ENCODE results near the gene LFNG.
"Not testable (repeated sequence)": the region's sequence is repeated elsewhere in the genome, so short reads cannot be mapped to it uniquely, and the experiment has no call there.

The LFNG gene

DNA sequence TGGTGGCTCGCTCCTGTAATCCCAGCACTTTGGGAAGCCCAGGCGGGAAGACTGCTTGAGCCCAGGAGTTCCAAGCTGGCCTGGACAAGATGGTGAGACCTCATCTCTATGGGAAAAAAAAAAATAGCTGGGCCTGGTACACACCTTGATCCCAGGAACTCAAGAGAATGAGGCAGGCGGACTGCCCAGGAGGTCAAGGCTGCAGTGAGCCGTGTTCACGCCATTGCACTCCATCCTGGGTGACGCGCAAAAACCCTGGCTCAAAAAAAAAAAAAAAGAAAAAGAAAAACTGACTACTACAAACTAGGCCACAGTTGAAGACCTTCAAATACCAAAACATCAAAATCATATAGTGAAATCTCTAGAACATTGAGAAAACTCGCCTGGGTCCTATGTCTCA is 31.8 kb downstream of the LFNG start:
- DNase-seq, result no peak

DNA sequence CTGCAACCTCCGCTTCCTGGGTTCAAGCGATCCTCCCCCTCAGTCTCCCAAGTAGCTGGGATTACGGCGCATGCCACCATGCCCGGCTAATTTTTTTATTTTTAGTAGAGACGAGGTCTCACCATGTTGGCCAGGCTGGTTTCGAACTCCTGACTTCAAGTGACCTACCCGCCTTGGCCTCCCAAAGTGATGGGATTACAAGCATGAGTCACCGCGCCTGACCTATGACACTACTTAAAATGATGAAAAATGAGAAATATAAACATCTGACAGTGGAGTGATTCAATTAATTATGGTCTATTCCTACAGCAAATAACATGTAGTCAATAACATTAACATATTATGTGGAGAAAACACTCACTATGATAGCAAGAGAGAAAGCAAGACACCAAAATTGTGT is 33.5 kb downstream of the LFNG start:
- DNase-seq, result no peak

DNA sequence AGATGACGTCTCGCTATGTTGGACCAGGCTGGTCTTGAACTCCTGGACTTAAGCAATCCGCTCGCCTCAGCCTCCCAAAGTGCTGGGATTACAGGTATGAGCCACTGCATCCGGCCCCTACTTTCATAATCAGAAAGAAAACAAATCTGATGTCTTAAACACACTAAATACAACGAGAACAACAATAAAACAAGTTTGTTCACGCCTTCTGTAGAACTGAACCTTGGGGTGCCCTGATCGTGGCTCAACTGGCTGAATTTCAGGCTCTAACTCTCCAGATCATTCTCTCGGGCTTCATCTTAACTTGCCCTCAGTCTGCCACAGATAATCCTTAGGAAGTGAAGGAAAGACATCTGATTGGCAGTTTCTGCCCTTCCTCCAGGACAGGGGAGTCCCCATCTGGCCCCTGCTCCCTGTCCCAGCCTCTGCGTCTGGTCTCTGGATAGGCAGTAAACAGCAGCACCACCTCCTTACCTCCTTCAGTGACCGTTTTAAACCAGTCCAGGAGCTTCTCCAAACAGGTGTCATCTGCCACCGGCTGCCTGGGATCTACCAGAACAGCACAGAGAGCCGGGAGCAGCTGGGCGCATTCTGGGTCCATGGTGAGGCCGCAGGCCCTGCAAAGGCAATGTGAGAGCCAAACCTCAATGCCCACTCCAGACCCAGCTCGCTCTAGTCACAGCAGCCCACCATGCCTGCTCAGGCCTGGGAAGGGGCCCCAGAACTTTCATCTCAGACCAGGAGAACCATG is 34.4 kb downstream of the LFNG start:
- DNase-seq, result no peak

DNA sequence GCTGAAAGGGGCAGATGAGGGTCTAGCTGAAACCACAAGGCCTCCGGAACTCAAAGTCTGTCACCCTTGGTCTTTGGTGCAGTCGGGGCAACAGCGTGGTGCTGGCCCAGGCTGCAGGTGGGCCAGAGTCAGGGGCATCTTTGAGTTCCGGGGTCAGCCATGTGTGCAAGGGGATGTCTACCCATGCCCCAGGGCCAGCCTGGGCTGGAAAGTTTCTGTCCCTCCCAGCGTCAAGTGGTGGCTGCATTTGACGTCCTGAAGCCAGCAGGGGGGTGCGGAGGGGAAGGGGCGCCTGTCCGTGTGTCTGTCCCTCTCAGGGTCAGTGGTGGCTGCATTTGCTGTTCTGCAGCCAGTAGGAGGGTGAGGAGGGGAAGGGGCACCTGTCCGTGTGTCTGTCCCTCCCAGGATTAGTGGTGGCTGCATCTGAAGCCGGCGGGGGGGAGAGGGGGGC is 35.1 kb downstream of the LFNG start:
- DNase-seq, result no peak

DNA sequence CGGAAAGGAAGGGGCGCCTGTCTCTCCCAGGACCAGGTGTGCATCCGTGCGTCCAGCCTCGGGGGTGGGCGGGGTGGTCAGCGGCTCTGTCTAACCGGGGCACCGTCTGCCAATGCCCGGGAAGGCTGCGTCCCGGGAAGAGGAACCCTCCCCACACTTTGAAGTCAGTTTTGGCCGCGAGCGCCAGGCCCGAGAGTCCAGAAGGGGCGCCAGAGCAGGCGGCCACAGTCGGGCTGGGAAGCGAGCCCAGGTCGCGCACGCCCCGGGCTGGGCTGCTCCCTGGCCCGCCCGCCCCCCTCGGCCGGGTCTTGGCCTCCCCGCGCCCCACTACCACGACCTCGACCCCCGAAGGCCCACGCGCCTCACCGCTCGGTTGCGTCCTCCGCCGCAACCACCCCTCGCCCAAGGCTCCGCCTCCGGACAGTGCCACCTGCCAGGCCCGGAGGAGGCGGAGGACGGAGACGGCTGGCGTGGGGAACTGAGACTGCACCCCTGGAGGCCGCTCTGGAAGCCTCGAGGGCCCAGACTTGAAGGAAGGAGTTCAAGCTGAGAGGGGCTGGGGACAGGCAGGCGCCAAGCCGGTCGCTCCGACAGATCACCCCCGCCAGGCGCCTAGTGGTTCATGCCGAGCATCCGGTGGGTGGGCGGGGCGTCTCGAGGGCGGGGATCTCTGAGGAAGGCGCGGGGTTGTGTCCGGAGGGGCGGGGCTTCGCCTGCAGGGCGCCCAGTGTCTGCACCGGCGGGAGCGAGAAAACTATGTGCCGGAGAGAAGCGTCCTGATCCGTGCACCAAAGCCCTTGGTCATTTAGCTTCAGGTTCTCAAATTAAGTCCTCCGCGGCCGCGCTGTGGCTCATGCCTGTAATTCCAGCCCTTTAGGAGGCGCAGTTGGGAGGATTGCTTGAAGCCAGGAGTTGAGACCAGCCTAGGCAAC is 35.8 kb downstream of the LFNG start, which contains the start of gene BRAT1:
BRAT1 (minus strand) TSS at position 404 of the 932 bp plus-strand sequence. CDS start 1,093 bp downstream, outside the sequence.
- DNase-seq, result peak; percentile 73 to 95 (median 90)

DNA sequence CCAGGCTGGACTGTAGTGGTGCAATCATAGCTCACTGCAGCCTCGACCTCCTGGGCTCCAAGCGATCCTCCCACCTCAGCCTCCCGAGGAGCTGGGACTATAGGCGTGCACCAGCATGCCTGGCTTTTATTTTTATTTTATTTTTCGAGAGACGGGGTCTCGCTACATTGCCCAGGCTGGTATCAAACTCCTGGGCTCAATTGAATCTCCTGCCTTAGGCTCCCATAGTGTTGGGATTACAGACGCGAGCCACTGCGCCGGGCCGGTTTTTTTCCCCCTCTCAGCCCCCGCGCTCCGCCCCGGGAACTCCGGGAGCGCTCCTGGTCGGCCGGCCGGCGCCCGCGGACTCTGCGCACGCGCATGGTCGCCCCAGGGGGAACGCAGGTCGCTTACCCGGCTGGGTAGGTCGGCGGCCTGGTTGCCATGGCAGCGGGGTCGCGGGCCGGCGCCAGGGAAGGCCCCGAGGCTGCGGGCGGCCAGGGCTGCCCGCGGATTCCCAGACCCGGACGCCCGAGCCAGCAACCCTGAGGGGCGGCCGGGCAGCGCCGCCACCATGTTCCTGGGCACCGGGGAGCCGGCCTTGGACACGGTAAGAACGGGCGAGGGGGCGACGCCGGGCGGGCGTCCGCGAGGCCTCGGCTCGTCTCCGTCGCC is 39.2 kb downstream of the LFNG start, which contains the start of gene IQCE:
IQCE (plus strand) TSS at position 351 of the 654 bp plus-strand sequence; CDS start at position 554, 203 bp downstream.
- DNase-seq, result peak; percentile 68 to 86 (median 77)

DNA sequence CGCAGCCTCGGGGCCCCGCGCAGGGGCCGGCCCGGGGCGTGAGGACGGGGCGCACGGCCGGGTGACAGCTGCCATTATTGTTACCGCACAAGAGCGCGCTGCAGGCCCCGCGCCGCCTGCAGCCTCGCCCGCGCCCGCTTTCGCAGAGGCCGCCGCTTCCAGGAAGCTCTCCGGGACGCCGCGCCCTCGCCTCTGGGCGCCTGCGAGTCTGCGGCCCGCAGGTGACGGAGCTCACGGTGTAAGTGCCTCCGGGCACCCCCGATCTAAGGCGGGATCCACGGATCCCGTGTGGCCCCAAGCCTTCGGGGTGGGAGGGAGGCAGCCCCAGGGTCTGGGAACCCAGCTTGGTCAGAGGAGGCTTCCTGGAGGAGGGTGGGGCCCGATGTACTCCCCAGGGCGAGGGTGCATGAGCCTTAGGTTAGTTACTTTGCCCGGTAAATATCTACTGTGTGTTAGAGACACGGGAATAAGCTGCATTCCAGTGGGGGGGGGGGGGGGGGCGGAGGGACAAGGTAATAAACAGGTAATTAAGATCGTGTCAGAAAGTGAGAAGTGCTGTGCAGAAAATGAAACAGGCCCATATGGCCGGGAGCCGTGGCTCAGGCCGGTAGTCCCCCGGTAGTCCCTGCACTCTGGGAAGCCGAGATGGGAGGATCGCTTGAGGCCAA is 39.8 kb downstream of the LFNG start:
- DNase-seq, result no peak

DNA sequence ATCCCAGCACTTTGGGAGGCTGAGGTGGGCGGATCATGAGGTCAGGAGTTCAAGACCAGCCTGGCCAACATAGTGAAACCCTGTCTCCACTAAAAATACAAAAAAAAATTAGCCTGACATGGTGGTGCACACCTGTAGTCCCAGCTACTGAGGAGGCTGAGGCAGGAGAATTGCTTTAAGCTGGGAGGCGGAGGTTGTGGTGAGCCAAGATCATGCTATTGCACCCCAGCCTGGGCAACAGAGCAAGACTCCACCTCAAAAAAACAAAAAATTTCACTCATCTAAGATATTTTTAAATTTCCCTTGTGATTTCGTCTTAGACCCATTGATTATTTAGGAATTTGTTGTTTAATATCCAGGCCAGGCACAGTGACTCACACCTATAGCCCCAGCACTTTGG is 44.4 kb downstream of the LFNG start:
- DNase-seq, result not testable (repeated sequence)

DNA sequence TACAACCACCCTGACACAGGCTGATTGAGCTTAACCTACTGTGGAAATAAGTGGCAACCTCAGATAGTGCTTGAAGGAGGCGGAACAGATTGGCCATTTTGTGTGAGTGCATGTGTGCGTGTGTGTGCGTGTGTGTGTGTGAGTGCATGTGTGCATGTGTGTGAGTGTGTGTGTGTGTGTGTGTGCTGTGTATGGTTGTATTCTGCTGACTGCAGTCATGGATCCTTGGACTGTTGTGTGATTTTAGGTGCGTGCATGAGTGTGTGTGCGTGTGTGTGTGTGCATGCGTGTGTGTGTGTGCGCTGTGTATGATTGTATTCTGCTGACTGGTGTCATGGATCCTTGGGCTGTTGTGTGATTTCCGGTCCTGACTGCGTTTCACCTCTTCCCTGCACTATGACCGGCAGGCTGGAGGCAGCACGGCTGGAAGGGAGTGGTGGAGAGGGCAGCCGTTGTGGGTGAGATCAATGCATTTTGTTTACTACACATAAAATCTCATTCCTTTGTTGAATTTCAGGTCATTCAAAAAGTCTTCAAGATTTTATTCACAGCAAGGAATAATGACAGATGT is 45.5 kb downstream of the LFNG start:
- no peak for DNase-seq

DNA sequence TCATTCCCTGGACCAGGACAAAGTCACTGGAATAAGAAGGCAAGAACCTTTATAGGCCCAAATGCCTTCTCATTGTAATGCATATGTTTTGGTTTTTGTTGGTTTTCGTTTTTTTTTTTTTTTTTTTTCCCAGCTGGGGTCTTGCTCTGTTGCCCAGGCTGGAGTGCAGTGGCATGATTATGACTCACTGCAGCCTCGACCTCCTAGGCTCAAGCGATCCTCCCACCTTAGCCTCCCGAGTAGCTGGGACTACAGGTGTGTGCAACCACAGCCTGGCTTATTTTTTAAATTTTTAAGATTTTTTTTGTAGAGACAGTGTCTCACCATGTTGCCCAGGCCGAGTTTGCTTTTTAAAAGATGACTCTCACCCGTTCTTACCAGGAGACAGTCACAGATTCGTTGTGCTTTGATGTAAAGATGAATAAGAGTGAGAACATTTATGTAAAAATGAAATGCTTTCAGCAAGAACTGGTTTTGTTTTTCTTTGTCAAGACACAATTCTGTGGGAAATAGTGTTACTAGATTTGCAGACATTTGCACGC is 46.8 kb downstream of the LFNG start:
- DNase-seq, result no peak

DNA sequence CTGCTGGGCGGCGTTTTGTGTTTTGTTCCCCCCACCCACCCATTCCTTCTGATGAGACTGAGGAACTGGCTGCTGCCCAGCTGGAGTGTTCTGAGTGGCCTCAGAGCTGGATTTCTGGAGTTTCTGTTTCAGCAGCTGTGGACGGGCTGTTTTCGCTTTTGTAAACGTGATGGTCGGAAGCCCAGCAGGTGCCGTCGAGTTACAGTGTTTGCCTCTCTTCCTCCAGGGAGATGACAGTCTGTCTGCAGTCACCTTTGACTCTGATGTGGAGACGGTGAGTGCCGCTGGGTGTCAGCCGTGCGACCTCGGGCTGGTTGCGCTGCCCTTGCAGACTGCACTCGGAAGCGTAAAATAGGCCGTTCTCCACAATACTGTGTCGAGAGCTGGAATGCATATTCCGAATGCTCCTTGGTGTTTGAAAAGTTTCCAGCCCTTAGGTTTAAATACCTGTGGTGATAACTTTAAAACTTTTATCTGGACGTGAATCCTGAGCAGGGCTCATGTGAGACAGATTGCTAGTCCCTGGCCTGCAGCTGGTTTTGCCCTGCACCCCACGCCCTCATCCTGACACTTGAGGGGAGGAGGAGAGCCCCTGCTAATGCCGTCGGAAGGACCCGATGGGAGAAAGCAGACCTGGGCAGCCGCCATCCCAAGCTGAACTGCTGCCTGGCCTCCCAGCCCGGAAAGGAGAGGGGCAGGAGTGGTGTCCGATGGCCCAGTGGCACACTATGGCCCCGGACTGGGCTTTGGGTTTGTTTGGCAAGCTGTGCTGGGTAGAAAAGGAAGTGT is 47.5 kb downstream of the LFNG start:
- no peak for DNase-seq

DNA sequence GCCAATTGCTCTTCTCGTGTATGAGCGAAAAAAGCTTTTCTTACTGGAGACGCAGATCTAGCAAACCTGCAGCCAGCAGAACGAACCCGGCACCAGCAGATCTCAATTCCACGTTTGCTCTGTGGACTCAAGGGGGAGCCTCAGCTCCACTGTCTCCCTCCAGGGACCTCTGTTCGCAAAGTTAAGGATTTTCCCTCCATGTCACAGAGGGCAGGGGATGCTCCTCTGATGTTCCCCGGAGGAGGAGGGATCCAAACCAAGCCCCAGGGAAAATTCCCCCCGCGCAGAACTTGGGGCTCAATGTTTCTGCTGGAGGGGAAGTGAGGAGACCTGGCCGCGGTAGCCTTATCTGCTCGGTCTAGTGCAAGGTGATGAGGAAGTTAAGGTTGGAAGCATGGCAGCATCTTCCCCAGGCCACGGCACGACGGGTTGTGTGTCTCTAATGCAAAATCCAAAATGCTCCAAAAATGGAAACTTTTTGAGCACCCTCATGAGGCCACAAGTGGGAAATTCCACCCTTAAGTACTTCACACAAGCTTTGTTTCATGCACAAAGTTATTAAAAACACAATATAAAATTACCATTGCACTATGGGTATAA is 48.2 kb downstream of the LFNG start:
- no peak for DNase-seq

DNA sequence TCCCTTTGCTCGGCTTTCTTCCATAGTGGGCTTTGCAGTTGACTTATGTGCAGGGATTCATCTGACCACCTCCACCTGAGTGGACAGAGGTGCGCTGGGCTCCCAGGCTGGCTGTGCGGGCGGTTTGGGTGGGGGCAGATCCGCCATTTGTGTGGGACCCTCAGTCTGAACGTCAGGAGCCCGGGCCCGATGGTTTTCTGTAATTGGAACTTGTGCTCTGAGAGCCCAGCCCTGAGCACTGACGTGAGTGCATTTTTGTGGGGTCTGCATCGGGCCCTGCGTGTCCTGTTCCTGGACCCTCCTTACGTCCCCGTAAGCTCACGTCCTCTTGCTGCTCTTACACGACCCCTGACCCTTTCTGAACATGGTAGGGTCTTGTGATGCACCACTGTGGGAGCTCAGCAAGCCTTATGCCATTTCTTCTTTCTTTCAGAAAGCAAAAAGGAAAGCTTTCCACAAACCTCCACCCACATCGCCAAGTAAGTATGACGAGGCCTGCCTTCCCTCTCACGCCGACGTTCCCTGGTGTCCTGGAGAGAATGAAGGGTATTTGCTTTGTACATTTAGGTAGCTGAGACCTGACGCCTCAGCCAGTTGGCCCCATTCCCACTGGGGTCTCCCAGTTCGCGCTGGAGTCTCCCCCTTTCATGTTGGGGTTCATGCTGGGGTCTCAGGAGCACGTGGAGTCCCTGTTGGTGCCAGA is 49.1 kb downstream of the LFNG start:
- DNase-seq, result no peak

DNA sequence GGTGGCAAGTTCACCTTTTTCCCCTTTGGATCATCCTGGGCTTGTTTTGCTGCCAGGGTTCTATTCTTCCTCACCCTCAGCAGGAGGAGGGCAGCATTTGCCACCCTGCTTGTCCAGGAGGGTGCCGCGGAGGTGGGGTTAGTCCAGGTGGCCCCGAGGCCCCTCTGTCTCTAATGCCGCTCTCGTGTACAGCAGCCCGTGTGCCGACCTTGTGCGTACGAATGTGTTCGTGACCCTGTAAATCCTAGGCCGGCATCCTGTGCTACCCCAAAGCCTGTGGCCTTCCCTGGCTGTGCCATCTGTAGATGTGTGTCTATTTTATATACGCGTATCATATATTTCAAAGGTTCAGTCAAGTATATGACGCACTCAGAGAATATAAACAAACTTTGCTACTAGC is 49.8 kb downstream of the LFNG start:
- DNase-seq, result no peak

DNA sequence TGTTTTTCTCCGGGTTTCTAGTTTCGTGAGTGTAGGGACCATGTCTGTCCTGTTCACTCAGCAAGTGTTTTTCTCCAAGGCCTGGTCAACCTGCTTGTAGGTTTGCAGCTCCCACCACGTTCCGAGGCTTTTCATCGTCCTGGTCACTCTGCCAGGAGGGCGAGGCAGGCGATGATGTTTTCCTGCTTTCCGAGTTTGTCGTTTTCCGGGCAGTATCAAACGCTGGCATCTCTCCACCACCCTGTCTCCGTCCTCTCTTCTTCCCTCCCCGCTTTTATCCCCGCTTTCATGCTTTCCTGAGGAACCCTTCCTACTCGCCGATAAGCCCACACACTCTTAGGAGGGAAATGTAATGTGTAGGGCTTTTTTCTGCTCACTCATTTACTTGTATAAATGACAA is 50.4 kb downstream of the LFNG start:
- DNase-seq, result no peak

DNA sequence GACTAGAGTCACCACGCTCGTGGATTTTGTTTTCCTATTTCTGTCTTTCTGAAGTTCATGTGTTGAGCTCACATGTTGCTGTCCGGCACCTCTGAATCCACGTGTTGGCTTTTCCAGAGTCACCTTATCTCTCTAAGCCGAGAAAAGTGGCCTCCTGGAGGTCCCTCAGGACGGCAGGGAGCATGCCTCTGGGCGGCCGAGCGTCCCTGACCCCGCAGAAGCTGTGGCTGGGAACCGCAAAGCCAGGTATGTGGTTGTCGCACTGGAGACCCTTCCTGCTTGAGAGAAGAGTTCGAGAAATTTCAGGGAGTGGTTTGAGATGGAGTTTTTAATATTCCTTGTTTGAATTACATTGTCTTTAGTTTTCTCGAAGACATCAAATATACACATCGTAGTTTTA is 51.8 kb downstream of the LFNG start:
- no peak for DNase-seq

DNA sequence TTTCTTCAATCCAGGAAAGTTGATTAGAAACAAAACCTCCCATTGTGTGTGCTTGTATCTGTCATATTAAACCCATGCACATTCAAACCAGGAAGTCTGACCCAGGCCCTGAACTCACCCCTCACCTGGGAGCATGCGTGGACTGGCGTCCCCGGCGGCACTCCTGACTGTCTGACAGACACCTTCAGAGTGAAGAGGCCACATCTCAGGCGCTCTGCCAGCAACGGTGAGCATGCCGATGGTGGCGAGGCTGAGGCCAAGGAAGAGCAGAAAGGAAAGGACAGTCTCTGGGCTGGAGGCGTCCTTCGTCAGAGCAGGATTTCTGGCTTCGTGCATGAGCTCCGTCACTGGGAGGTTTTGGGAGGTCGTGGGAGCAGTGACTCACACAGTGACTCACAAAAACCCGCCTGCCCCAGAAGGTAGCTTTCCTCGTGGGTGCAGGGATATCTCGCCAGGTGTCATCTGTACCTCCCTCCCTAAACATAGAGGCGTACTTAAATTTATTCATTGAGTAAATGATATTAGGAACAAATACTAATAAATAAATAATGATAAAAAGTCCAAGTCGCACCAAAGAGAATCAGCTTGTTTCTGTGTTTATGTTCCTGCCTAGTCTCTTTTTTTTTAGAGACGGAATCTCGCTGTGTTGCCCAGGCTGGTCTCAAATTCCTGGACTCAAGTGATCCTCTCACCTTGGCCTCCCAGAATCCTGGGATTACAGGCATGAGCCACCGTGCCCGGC is 52.7 kb downstream of the LFNG start:
- no peak for DNase-seq

DNA sequence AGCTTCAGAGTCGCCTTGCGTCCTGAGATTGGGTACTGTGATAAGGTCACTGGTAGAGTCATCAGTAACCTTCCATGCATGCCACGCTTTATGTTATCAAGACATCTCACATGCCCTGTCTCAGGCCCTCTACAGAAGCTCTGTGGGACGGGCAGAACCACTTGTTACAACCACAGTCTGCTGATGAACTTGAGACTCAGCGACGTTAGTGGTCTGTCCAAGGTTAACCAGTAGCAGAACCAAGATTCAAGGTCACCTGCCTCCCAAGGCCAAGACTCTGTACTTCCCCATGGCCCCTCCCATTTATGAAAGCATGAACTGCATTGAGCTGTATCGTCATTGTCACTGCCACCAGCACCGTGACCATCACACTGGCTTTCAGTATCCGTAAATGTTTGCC is 54.2 kb downstream of the LFNG start:
- DNase-seq, result no peak

DNA sequence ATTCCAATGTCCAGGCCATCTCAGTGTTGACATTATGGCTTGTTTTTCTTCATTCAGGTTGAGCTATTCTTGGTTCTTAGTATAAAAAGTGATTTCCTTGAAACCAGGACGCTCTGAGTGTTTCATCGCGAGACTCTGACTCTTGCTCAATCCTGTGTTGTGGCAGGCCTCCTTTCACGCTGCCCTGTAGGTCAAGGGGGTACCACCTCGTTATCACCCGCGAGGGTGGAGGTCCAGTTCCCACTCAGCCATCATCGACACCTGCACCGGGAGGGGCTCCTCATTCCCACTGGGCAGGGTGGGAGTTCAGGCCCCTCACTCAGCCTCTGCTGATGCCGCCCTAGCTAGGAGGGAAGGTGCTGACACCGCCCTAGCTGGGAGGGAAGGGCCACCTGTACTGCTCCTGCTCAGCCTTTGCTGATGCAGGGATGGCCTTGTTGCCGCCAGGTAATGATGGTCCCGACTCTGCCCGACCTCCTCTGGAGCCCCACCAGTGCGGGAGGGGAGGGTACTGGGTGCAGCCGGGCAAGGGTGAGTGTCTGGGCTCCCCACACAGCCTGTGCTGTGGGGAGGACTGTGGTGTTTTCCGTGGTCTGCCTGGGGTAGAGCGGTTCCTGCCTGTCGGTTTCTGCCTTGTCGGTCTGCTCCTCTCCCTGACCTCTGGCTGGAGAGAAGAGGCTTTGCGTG is 55.6 kb downstream of the LFNG start:
- DNase-seq, result no peak

Data from activated naive CD4-positive, alpha-beta T cell (primary cell).